Progenitor cell of endocrine pancreas (in vitro differentiated cells): ENCODE results near the gene NME7. TPM values are rescaled to one million over a fixed set of nuclear protein-coding genes. Genes with fewer than 3 reads are reported as not detected.

Experiments used
- DNase-seq: peaks from one replicate; pipeline ENCODE4 v3.0.0; 2021; ENCODE audit warnings: low spot score; ENCODE audit not compliant: unreplicated experiment
- H3K27ac Mint-ChIP-seq: 2 replicates; pipeline ENCODE4 v1.8.0; 2021; ENCODE audit warnings: mild to moderate bottlenecking, moderate library complexity, mixed read lengths
- H3K27me3 Mint-ChIP-seq: 2 replicates; pipeline ENCODE4 v1.8.0; 2021; ENCODE audit warnings: mixed read lengths
- H3K36me3 Mint-ChIP-seq: 2 replicates; pipeline ENCODE4 v1.8.0; 2022; ENCODE audit warnings: mixed read lengths; ENCODE audit not compliant: insufficient read depth
- H3K4me1 Mint-ChIP-seq: 2 replicates; pipeline ENCODE4 v1.8.0; 2021; ENCODE audit warnings: low read depth, mixed read lengths
- H3K4me3 Mint-ChIP-seq: 2 replicates; pipeline ENCODE4 v1.8.0; 2021; ENCODE audit warnings: low read depth, mild to moderate bottlenecking, moderate library complexity, mixed read lengths
- H3K9me3 Mint-ChIP-seq: 2 replicates; pipeline ENCODE4 v1.8.0; 2021; ENCODE audit warnings: low read depth, mixed read lengths
- CTCF ChIP-seq: fragments of 200-600 bp; sonication (generic); IDR thresholded peaks from one replicate; pipeline ENCODE4 v1.5.0; 2021; ENCODE audit warnings: antibody characterized with exemption, mild to moderate bottlenecking; ENCODE audit not compliant: unreplicated experiment
- total RNA-seq: library from RNA; stranded (reverse); gene quantifications from 2 replicates; pipeline ENCODE4 v1.2.1, GENCODE V29; 2021

Gene NME7
- total RNA-seq, 1 donor from 2014 or later, result 32.7 TPM

GRCh38 chr1:169207797-169208520 lies 159.6 kb downstream of the NME7 start:
- no peak overlapping the region for H3K27ac Mint-ChIP-seq

GRCh38 chr1:169204157-169204556 lies 163.4 kb downstream of the NME7 start:
- Mint-ChIP-seq H3K9me3 (peaks cover 6% of the 10 kb centered on the region), H3K4me1 (peaks cover 3% of the 10 kb centered on the region), H3K4me3 (no peak overlapping the region), H3K27me3 (no peaks in the 10 kb centered on the region), H3K27ac (no peak overlapping the region), H3K36me3 (peaks cover 10% of the 10 kb centered on the region)
- TF ChIP-seq CTCF, result no peak
- no peak for DNase-seq

More at GRCh38 chr1:169207797-169208520, 159.6 kb downstream of the NME7 start:
- H3K36me3 Mint-ChIP-seq, result peaks cover 3% of the 10 kb centered on the region
- DNase-seq, result no peak
- no peak overlapping the region for H3K4me3 Mint-ChIP-seq
- no peaks in the 10 kb centered on the region for H3K27me3 Mint-ChIP-seq
- H3K9me3 Mint-ChIP-seq, result no peaks in the 10 kb centered on the region
- TF ChIP-seq CTCF, result no peak
- no peaks in the 10 kb centered on the region for H3K4me1 Mint-ChIP-seq

GRCh38 chr1:169202791-169203665 lies 164.6 kb downstream of the NME7 start:
- peaks cover 3% of the 10 kb centered on the region for H3K4me1 Mint-ChIP-seq
- peaks cover 10% of the 10 kb centered on the region for H3K36me3 Mint-ChIP-seq
- H3K27me3 Mint-ChIP-seq, result no peaks in the 10 kb centered on the region
- peaks cover 11% of the 10 kb centered on the region for H3K9me3 Mint-ChIP-seq
- no peak overlapping the region for H3K27ac Mint-ChIP-seq
- TF ChIP-seq CTCF, result no peak
- H3K4me3 Mint-ChIP-seq, result no peak overlapping the region
- DNase-seq, result no peak

GRCh38 chr1:169201084-169201619 lies 166.4 kb downstream of the NME7 start:
- no peak for DNase-seq
- H3K27ac Mint-ChIP-seq, result no peak overlapping the region
- TF ChIP-seq CTCF, result no peak
- peaks cover 18% of the 10 kb centered on the region for H3K36me3 Mint-ChIP-seq
- H3K4me1 Mint-ChIP-seq, result peaks cover 5% of the 10 kb centered on the region
- H3K27me3 Mint-ChIP-seq, result no peaks in the 10 kb centered on the region
- H3K4me3 Mint-ChIP-seq, result no peak overlapping the region
- H3K9me3 Mint-ChIP-seq, result peaks cover 19% of the 10 kb centered on the region

- no peak for TF ChIP-seq CTCF
- peaks cover 6% of the 10 kb centered on the region for H3K4me1 Mint-ChIP-seq
- no peaks in the 10 kb centered on the region for H3K27me3 Mint-ChIP-seq
- H3K36me3 Mint-ChIP-seq, result peaks cover 18% of the 10 kb centered on the region
- peaks cover 19% of the 10 kb centered on the region for H3K9me3 Mint-ChIP-seq
- H3K4me3 Mint-ChIP-seq, result no peak overlapping the region
- no peak for DNase-seq
- H3K27ac Mint-ChIP-seq, result no peak overlapping the region
Observed at GRCh38 chr1:169200319-169200718, 167.3 kb downstream of the NME7 start.
